HG03196 (cell line): ENCODE measurements around the gene KCND1.

Experiments
- ATAC-seq: cut with Tn5 transposase; IDR thresholded peaks from one replicate; pipeline ENCODE4 v1.9.1; 2021; ENCODE audit not compliant: unreplicated experiment

Gene KCND1

DNA sequence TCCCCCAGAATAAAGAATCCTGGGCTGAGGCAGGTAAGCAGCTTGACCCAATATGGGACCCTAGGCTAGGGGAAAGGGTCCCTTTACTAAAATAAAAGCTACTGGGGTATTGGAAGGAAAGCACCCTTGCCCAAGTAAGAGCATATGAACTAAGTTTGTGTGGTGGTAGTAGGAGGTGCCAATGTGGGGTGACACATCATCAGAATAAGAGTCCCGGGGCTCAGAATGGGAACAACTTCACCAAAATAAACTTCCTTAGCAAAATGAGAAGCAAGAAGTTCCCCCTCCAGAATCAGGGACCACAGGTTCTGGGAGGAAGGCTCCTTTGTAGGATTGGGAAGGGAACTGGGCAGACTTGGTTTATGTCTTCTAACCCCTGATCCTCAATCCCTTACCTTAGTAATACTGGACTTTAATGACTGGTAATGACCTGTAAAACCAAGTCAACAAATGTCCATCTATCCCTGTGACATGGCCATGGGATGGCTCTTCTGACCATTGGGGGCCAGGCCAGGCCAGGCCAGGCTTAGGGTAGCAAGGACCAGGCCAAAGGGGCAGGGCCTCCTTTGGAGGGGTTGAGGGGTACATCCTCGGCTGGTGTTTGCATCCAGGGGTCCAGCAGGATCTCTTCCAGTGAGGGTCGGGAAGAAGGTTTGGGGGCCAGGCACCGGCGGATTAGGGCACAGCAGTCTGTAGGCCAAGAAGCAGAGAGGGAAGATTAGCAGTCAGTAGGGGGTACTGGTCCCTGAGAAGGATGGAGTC is 57.9 kb downstream of the KCND1 start:
- no peak for ATAC-seq

DNA sequence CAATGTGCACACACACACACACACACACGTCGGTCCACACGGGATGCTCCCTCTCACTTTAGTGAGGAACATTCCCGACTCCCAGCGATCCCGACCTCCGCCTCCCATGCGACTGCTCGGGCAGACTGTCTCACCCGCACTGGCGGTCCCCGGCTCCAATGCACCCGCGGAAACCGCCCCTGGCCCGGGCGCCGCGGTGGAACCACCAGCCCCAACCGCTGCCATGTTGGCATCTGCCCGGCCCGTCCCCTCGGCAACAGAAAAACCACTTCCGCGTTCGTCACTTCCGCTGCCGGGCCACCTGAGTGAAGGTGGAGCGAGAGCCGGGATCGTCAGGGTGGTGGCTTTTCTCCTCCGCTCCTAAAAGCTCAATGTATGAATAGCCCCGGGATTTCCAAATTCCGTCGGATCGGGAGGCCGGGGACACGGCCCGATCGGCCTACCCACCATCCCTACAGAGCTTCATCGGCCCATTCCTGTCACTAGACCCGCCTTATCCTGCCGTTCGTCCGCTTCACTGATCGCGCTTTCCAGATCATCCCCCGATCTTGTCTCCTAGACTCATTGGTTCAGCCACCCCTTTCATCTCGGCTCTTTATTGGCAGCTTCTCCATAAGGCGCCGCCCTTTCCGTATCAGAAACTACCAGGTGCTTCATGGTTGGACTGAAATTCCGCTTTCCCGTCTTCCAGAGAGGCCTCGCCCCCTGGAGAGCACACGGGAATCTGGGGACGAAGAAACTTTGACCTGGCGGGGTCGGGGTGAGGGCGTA is 60.0 kb downstream of the KCND1 start, which contains the start of gene SLC35A2:
Gene SLC35A2, minus strand, starts transcription at position 235 of the 771 bp plus-strand sequence. Its CDS starts 10 bp downstream, at position 225.
- peak; percentile 63 for ATAC-seq
